Bronchial epithelial cell (primary cell): ENCODE results near the gene MRPL11. TPM values are rescaled to one million over a fixed set of nuclear protein-coding genes. Genes with fewer than 3 reads are reported as not detected.
"Not testable (repeated sequence)": the region's sequence is repeated elsewhere in the genome, so short reads cannot be mapped to it uniquely, and the experiment has no call there.

ENCODE experiments used
- DNase-seq: peaks from one replicate; pipeline ENCODE4 v3.0.0-alpha.2; 2010; ENCODE audit warnings: low read depth
- FAIRE-seq: peaks from 2 replicates; lab custom pipeline; 2011; peaks lifted over from hg19 to GRCh38; lab: Jason Lieb, UNC
- H3K27me3 ChIP-seq: 2 replicates; pipeline ENCODE4 v1.5.1; 2011; ENCODE audit warnings: low read length; ENCODE audit not compliant: control insufficient read depth, insufficient read depth
- H3K36me3 ChIP-seq: 2 replicates; pipeline ENCODE4 v1.5.1; 2011; ENCODE audit warnings: low read length; ENCODE audit not compliant: control insufficient read depth, insufficient read depth
- H3K4me3 ChIP-seq: 2 replicates; pipeline ENCODE4 v1.5.1; 2011; ENCODE audit warnings: mild to moderate bottlenecking, low read depth, low read length, control low read depth
- CTCF ChIP-seq: IDR thresholded peaks from 2 replicates; pipeline ENCODE4 v1.5.1; 2011; ENCODE audit warnings: mild to moderate bottlenecking, moderate library complexity, low read length, control low read depth, inconsistent platforms; ENCODE audit not compliant: insufficient read depth, severe bottlenecking
- total RNA-seq: library from RNA; depleted of rRNA; stranded (reverse); fragments of >200 nt; gene quantifications from 2 replicates; pipeline ENCODE4 v1.2.1, GENCODE V29; 2014

Gene MRPL11
- total RNA-seq, 1 donor from 2014 or later: 43.7 TPM

GRCh38 chr11:66464916-66465315 lies 26.3 kb upstream of the MRPL11 start:
- TF ChIP-seq CTCF: no peak
- DNase-seq (no peak), FAIRE-seq (no peak)

GRCh38 chr11:66464116-66464515 lies 25.5 kb upstream of the MRPL11 start:
- not testable (repeated sequence) for DNase-seq, FAIRE-seq, H3K36me3 ChIP-seq, H3K4me3 ChIP-seq, H3K27me3 ChIP-seq

More at GRCh38 chr11:66464916-66465315, 26.3 kb upstream of the MRPL11 start:
- Histone ChIP-seq H3K4me3 (no peak overlapping the region), H3K36me3 (peaks cover 2% of the 10 kb centered on the region), H3K27me3 (no peaks in the 10 kb centered on the region)

- FAIRE-seq (no peak), DNase-seq (peak; percentile 22)
- Histone ChIP-seq H3K4me3 (no peak overlapping the region), H3K36me3 (no peaks in the 10 kb centered on the region), H3K27me3 (no peaks in the 10 kb centered on the region)
- TF ChIP-seq CTCF: no peak
These were observed 24.3 kb upstream of the MRPL11 start for GRCh38 chr11:66462911-66463310.

DNA sequence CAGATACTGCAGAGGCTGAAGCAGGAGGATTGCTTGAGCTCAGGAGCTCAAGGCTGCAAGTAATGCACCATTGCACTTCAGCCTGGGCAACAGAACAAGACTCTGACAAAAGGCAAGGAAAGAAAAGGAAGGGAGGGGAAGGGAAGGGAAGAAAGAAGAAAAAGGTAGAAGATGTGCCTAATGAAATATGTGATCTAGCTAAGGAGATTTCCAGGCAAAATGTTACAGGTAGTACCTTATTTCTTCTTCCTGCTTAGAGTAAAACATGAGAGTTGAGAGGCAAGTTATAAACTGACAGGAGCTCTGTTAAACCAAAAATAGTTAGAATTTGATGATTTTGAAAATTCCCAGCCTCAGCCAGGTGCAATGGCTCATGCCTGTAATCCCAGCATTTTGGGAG lies 23.4 kb upstream of the MRPL11 start:
- no peaks in the 10 kb centered on the region for H3K27me3 ChIP-seq
- DNase-seq (no peak), FAIRE-seq (no peak)
- no peaks in the 10 kb centered on the region for H3K36me3 ChIP-seq
- H3K4me3 ChIP-seq: no peak overlapping the region
- no peak for TF ChIP-seq CTCF

DNA sequence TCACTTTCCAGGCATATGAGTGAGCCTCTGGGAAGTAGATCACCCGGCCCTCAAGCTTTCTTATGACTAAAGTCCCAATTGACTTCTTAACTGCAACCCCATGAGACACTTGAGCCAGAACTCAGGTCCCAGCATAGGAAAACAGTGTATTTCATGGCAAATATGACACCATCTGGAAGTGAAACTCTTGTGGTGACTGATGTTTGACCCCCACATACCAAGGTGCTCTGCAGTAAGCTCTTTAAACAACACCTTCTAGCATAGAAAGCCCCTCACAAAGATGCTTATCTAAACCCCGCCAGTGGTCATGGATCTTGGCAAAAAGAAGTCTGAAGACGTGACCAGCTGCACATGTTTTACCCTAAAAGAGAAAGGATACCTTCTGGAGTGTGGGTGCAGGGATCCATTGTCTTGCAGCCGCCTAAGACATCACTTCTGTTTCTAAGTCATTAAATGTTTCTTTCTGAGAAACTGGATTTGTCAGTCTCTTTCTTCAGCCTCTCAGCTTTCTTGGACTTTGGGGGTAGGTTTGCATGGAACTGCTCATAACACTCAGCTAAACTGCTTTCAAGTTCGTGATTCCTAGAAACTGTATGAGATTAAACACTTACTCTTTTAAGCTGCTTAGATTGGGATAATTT lies 20.6 kb upstream of the MRPL11 start:
- TF ChIP-seq CTCF: no peak
- DNase-seq (no peak), FAIRE-seq (no peak)
- Histone ChIP-seq H3K4me3 (no peak overlapping the region), H3K27me3 (no peaks in the 10 kb centered on the region), H3K36me3 (no peaks in the 10 kb centered on the region)

- no peak overlapping the region for H3K4me3 ChIP-seq
- no peaks in the 10 kb centered on the region for H3K27me3 ChIP-seq
- TF ChIP-seq CTCF: no peak
- no peak for DNase-seq
- no peaks in the 10 kb centered on the region for H3K36me3 ChIP-seq
- no peak for FAIRE-seq
These were observed 19.2 kb upstream of the MRPL11 start for GRCh38 chr11:66457826-66458225.
